H54 (cell line): ENCODE data around the gene MYBPH.

Experiments
- DNase-seq: peaks from one replicate; pipeline ENCODE4 v3.0.0; 2011; ENCODE audit warnings: low spot score, mixed read lengths; ENCODE audit not compliant: insufficient read length
- FAIRE-seq: peaks from 3 replicates; lab custom pipeline; 2011; peaks lifted over from hg19 to GRCh38; lab: Jason Lieb, UNC
- POLR2A ChIP-seq: IDR thresholded peaks from 2 replicates; pipeline ENCODE4 v1.6.1; 2011; ENCODE audit warnings: low read depth, mild to moderate bottlenecking, low read length

The MYBPH gene

GRCh38 chr1:203159844-203160243, 15.8 kb downstream of the MYBPH start:
- no peak for DNase-seq
- TF ChIP-seq POLR2A = no peak
- FAIRE-seq = no peak

GRCh38 chr1:203158960-203159665, 16.5 kb downstream of the MYBPH start:
- no peak for TF ChIP-seq POLR2A

GRCh38 chr1:203158423-203158822, 17.2 kb downstream of the MYBPH start:
- TF ChIP-seq POLR2A = no peak
- no peak for FAIRE-seq
- no peak for DNase-seq

More at GRCh38 chr1:203158960-203159665, 16.5 kb downstream of the MYBPH start:
- DNase-seq (no peak), FAIRE-seq (no peak)

GRCh38 chr1:203156280-203156679, 19.3 kb downstream of the MYBPH start:
- no peak for TF ChIP-seq POLR2A
- DNase-seq = no peak
- no peak for FAIRE-seq

DNA sequence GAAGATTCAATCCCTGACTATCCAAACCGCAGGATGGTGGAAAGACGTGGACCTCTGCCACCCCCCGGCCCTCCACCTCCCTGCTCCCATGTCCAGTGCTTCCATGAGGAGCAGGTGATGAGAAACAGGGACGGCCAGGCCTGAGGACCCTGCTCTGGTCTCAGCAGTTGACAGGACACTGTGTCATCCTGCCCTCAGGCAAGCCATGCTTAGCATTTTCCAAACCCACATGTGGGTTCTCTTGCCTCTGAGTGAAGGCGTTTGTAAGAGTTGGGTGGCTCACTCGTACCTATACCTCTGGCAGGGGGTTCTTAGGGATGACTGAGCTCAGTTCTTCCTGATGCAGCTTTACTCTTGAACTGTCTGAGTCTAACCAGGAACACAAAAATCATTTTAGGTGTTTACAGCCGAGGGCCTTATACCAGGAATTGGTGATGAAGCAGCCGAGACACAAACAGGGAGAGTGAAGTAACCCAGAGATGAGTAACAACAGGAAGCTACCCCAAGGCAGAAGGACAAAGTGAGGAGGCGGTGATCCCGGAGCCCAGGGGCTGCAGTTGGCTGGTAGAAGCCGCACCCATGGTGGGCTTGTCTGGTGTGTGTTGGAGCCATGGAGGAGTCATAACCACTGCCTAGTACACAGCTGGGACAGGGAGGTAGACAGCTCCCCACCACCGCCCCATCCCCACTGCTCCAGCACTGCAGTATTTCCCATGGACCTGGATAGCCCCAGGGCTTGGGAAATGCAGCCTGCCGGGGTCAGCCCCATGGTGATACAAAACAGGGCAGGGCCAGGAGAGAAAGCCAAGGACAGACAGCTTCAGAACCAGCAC, 21.4 kb downstream of the MYBPH start:
- peak; percentile 71 for DNase-seq
- no peak for FAIRE-seq
- no peak for TF ChIP-seq POLR2A

DNA sequence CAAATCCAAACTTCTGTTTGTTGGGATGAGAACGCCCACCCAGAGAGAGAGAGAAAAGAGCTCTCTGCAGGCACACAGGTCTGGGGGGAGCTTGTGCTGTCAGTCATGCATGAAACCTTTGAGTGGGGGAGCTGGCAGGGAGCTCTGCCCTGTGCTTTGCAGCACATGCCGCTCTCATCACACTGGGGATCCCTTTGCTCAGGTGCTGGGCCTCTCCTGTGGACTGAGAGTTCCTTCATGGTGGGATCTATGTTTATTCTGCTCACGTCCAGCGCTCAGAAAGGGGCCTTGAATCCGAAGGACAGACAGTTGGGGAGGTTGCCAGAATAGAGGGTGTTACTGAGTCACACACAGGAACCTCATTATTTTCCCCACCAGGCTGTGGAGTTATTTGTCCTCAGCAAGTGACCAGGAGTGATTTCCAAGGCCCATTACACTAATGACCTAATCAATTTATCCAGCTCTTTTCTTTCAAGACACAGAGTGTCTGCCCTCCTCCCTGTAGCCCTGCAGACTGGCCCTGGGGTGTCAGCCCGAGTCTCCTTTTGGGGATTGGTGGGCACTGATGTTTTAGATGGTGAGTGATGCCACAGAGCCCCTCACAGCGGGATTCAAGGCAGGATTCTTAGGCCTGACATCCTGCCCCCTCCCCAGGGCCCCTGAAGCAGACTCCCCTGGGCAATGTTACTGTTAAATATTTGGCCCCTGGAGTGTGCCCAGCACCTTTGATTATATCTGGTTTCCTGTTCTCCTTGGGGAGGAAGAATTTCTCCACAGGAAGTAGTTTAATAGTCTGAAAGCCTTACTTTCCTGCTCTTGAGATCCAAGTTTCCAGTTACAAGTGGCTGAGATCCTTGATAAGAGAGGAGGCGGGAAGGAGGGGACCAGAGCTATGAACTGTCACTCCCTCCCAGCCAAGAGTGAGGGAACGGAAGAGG, 22.3 kb downstream of the MYBPH start:
- TF ChIP-seq POLR2A = no peak
- FAIRE-seq = no peak
- DNase-seq = no peak

GRCh38 chr1:203152158-203153034, 23.2 kb downstream of the MYBPH start:
- no peak; the same call in 1 of the 2 replicates for TF ChIP-seq POLR2A
- DNase-seq (peak; percentile 93), FAIRE-seq (no peak)

DNA sequence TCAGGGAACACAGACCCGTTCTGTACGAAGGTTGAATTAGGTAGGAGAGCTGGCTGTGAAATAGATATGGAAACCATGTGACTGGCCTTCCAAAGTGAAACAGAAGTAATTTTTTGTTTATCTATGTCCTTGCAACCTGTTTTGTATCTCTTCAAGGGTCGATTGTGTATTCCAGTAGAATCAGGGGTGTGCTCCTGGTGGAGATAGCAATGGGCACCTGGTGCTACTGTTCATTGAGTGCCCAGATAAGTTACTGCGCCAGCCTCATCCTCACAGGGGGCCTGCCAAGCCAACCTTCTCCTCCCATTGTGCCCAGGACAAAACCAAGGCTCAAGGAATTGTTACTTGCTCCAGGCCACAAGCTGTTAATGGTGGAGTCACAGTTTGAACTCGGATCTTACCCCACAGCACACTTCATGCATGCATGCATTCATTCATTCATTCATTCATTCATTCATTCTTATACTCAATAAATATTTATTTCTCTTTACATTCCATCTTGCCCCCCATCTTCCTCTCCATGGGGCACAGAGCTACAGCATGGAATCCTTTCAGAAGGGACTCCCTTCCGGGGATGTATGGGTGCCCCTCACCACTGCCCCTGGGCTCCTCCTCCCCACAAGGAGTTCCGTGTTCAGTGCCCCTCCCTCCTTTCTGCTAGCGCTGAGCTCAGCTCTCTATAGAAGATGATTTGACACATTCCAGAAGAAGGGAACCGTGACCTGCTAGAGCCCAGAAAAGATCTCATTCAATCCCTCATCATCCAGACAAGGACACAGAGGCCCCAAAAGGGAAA, 24.1 kb downstream of the MYBPH start:
- FAIRE-seq (no peak), DNase-seq (no peak)
- TF ChIP-seq POLR2A = no peak

GRCh38 chr1:203150511-203151297, 24.9 kb downstream of the MYBPH start:
- TF ChIP-seq POLR2A = no peak
- no peak for FAIRE-seq

DNA sequence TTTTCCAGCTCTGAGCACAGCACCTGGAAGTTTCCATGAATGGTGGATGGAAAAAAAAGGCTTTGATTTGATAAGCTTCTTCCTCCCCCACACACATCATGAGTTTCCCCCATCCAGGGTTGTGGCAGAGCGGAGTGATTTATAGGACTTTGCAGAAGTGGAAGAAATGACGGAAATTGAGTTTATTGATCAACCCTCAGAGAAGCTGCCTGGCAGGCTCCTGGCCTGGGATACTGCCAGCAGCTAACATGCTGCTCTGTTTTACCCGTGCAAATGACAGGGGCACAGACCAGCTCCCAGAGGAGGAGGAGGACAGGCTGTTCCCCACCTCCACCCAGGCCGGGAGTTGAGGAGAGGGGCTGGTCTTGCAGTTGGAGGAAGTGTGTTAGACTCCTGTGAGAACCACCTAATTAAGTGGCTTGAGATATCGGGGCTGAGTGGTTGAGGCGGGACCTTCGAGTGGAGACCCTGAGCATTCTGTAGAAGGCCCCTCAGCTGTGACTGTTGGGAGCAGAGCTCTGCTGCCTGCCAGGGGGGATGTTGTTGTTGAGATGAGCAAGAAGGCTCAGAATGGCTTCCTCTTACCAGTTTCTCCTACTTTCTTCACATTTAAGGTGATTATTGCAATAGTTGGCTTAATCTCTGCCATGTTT, 26.3 kb downstream of the MYBPH start:
- TF ChIP-seq POLR2A = no peak
- FAIRE-seq = no peak
- DNase-seq = no peak

More at GRCh38 chr1:203150511-203151297, 24.9 kb downstream of the MYBPH start:
- no peak for DNase-seq

GRCh38 chr1:203148579-203148978, 27.0 kb downstream of the MYBPH start:
- FAIRE-seq = no peak
- no peak for DNase-seq
- no peak for TF ChIP-seq POLR2A

- TF ChIP-seq POLR2A = no peak
- DNase-seq (no peak), FAIRE-seq (no peak)
Measured at GRCh38 chr1:203148127-203148526, 27.5 kb downstream of the MYBPH start.
